GM23248 (cell line): ENCODE measurements around the gene HLCS. TPM values are rescaled to one million over a fixed set of nuclear protein-coding genes. Genes with fewer than 3 reads are reported as not detected.
A peak's percentile ranks its signal among the peaks of the same experiment; 100 is the strongest.

Experiments used
- DNase-seq: peaks from one replicate; pipeline ENCODE4 v3.0.0-alpha.2; 2015
- H2AFZ ChIP-seq: fragments of 200-600 bp; sonication (generic); 2 replicates; pipeline ENCODE4 v1.6.1; 2016; ENCODE audit warnings: antibody characterized with exemption
- H3F3A ChIP-seq: fragments of 200-600 bp; sonication (generic); 2 replicates; pipeline ENCODE4 v1.6.1; 2016; ENCODE audit warnings: mild to moderate bottlenecking, antibody characterized with exemption, mixed run types; ENCODE audit not compliant: insufficient read depth
- H3K27ac ChIP-seq: fragments of 200-600 bp; sonication (generic); 2 replicates; pipeline ENCODE4 v1.5.1; 2016; ENCODE audit warnings: mild to moderate bottlenecking
- H3K27me3 ChIP-seq: fragments of 200-600 bp; sonication (generic); replicated peaks from 2 replicates; pipeline ENCODE4 v1.6.1; 2016; ENCODE audit warnings: mild to moderate bottlenecking; ENCODE audit not compliant: insufficient read depth
- H3K36me3 ChIP-seq: fragments of 200-600 bp; sonication (generic); 2 replicates; pipeline ENCODE4 v1.6.1; 2016; ENCODE audit warnings: low read depth, mild to moderate bottlenecking
- H3K4me1 ChIP-seq: fragments of 200-600 bp; sonication (generic); 2 replicates; pipeline ENCODE4 v1.6.1; 2016; ENCODE audit warnings: mild to moderate bottlenecking; ENCODE audit not compliant: insufficient read depth
- H3K4me2 ChIP-seq: fragments of 200-600 bp; sonication (generic); one replicate; pipeline ENCODE4 v1.6.1; 2016; ENCODE audit warnings: mild to moderate bottlenecking; ENCODE audit not compliant: unreplicated experiment
- H3K4me3 ChIP-seq: fragments of 200-600 bp; sonication (generic); 2 replicates; pipeline ENCODE4 v1.5.1; 2016; ENCODE audit warnings: mild to moderate bottlenecking
- H3K79me2 ChIP-seq: fragments of 200-600 bp; sonication (generic); 2 replicates; pipeline ENCODE4 v1.6.1; 2016; ENCODE audit warnings: mild to moderate bottlenecking; ENCODE audit not compliant: insufficient read depth
- H3K9ac ChIP-seq: fragments of 200-600 bp; sonication (generic); 2 replicates; pipeline ENCODE4 v1.6.1; 2016; ENCODE audit warnings: mild to moderate bottlenecking
- H3K9me2 ChIP-seq: fragments of 200-600 bp; sonication (generic); 2 replicates; pipeline ENCODE4 v1.6.1; 2016; ENCODE audit warnings: mixed run types, mild to moderate bottlenecking, moderate library complexity; ENCODE audit not compliant: insufficient read depth
- H3K9me3 ChIP-seq: fragments of 200-600 bp; sonication (generic); one replicate; pipeline ENCODE4 v1.6.1; 2017; ENCODE audit warnings: low read depth
- H4K20me1 ChIP-seq: fragments of 200-600 bp; sonication (generic); 2 replicates; pipeline ENCODE4 v1.6.0; 2016; ENCODE audit not compliant: insufficient read depth
- EZH2 ChIP-seq: fragments of 200-600 bp; sonication (generic); IDR thresholded peaks from 2 replicates; pipeline ENCODE4 v1.6.1; 2018; ENCODE audit warnings: antibody characterized with exemption, mild to moderate bottlenecking; ENCODE audit not compliant: insufficient read depth, poor library complexity, severe bottlenecking
- EZH2phosphoT487 ChIP-seq: fragments of 200-600 bp; sonication (generic); IDR thresholded peaks from 2 replicates; pipeline ENCODE4 v1.6.1; 2018; ENCODE audit warnings: antibody characterized with exemption, moderate library complexity, mild to moderate bottlenecking, low read depth; ENCODE audit not compliant: insufficient read depth
- WGBS, 2 experiments: methylation state at CpG; one replicate each; pipeline ENCODE4 v1.1.6; 2015 to 2017; ENCODE audit warnings: low lambda C conversion rate in 2 of 2, low coverage in 1 of 2; ENCODE audit errors: missing lambda C conversion rate in 2 of 2; 5-methylcytosine and 5-hydroxymethylcytosine counted together
- in situ Hi-C: fragments of 300-500 bp; cut with MboI; formaldehyde crosslinking; loops from 2 replicates; pipeline ENCODE4 v1.15.0; 2020
- polyA plus RNA-seq: library from polyadenylated mRNA; unstranded; fragments of >200 nt; fragmentation: Nextera tagmentation; extraction: Ambion mirVana; gene quantifications from 2 replicates; pipeline ENCODE4 v1.2.1, GENCODE V29; 2016
- total RNA-seq: library from RNA; depleted of rRNA; stranded (reverse); fragments of >200 nt; shearing (Covaris generic); gene quantifications from 2 replicates; pipeline ENCODE4 v1.2.3, GENCODE V29; 2014

HLCS gene
- total and polyA plus RNA-seq, 2 experiments from 2014 or later, result 21.4 to 42.5 TPM

GRCh38 chr21:36845070-36845469 lies 121.4 kb downstream of the HLCS start:
- Histone ChIP-seq H4K20me1 (no peaks in the 10 kb centered on the region), H3K4me3 (no peak overlapping the region), H3K79me2 (no peaks in the 10 kb centered on the region), H3K27me3 (no peaks in the 10 kb centered on the region), H3K27ac (no peak overlapping the region), H3K9ac (no peak overlapping the region), H3K36me3 (no peaks in the 10 kb centered on the region), H2AFZ (no peak overlapping the region), H3K4me2 (no peak overlapping the region), H3F3A (peaks cover 4% of the 10 kb centered on the region; the same call in 1 of the 2 replicates), H3K4me1 (peaks cover 18% of the 10 kb centered on the region), H3K9me3 (no peaks in the 10 kb centered on the region), H3K9me2 (no peaks in the 10 kb centered on the region)
- no peak for DNase-seq
- WGBS, 2 experiments, result 80 to 83% methylated on average over 10 of the region's 10 CpGs
- TF ChIP-seq EZH2phosphoT487, result no peak
- in situ Hi-C loops, result no loop called here

DNA sequence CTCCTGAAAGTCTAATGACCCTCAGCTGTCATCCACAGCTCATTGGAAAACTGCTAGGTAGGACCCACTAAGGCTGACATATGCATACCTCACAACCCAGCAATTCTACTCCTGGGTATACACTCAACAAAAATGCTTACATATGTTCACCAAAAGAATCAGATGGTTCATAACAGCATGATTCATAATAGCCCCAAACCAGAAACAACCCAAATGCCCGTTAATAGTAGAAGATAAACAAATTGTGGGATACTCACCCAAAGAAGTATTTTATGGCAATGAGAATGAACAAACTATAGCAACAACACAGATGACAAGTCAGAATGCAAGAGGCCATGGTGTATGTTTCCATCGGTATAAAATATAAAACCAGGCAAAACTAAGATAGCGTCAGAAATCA lies 124.6 kb downstream of the HLCS start:
- DNase-seq, result peak; percentile 32
- Histone ChIP-seq H3K9me3 (no peaks in the 10 kb centered on the region), H3K4me1 (peaks cover 4% of the 10 kb centered on the region), H3F3A (peaks cover 2% of the 10 kb centered on the region; the same call in 1 of the 2 replicates), H2AFZ (no peak overlapping the region), H3K27ac (no peak overlapping the region), H3K4me3 (no peak overlapping the region), H3K27me3 (no peaks in the 10 kb centered on the region), H3K9ac (no peak overlapping the region), H3K36me3 (no peaks in the 10 kb centered on the region), H3K79me2 (peaks cover 6% of the 10 kb centered on the region; the same call in 1 of the 2 replicates), H3K4me2 (no peak overlapping the region), H3K9me2 (no peaks in the 10 kb centered on the region), H4K20me1 (no peaks in the 10 kb centered on the region)
- no peak for TF ChIP-seq EZH2phosphoT487
- TF ChIP-seq EZH2, result no peak
- 74 to 77% methylated on average over 3 of the region's 3 CpGs for WGBS, 2 experiments
- in situ Hi-C loops, result no loop called here

DNA sequence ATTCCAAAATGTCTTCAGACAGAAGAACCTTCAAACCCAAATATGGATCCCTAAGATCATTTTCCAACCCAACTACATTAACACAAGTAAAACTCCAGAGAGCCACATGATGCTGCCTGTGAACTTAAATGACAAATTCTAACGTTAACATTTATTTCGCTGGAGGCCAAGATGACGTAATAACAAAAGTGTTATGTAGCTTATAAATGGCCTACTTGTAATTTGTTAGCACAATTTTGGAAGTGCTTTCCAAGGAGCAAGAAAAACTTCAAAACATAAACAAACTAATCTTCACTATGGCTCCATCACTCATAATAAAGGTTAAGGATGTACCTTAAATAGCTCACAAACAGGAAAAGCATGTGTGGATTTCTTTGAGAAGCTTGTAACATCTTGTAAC lies 126.7 kb downstream of the HLCS start:
- Histone ChIP-seq H3K9me2 (no peaks in the 10 kb centered on the region), H3K4me1 (no peaks in the 10 kb centered on the region), H3K27me3 (no peaks in the 10 kb centered on the region), H3K9me3 (no peaks in the 10 kb centered on the region), H3K4me3 (no peak overlapping the region), H3K4me2 (no peak overlapping the region), H2AFZ (no peak overlapping the region), H3K79me2 (peaks cover 6% of the 10 kb centered on the region; the same call in 1 of the 2 replicates), H4K20me1 (no peaks in the 10 kb centered on the region), H3K9ac (no peak overlapping the region), H3K36me3 (no peaks in the 10 kb centered on the region), H3F3A (no peaks in the 10 kb centered on the region), H3K27ac (no peak overlapping the region)
- WGBS, 2 experiments, result 86 to 92% methylated on average over 3 of the region's 3 CpGs
- DNase-seq, result no peak
- in situ Hi-C loops, result no loop called here
- TF ChIP-seq EZH2 (no peak), EZH2phosphoT487 (no peak)

DNA sequence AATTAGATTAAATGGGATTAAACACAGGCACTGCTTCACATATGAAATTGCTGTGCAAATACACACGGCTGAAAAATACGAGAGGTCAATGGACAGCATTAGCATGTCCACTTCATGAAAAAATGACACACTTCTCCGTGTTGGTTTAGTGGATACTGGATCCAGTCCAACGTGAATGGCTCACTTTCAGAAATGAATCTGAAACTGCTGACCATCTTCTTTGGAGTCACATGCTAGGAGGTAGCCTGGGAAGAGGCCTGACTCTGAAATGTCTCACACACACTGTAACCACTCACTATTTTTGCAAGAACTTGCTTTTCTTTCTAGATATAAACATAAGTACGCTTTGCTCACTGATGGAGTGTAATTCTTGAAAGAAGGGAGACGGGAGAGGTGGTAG lies 127.3 kb downstream of the HLCS start:
- H3F3A ChIP-seq, result no peaks in the 10 kb centered on the region
- H4K20me1 ChIP-seq, result no peaks in the 10 kb centered on the region
- TF ChIP-seq EZH2phosphoT487 (no peak), EZH2 (no peak)
- H3K4me1 ChIP-seq, result no peaks in the 10 kb centered on the region
- no peak overlapping the region for H3K4me2 ChIP-seq
- no peak overlapping the region for H2AFZ ChIP-seq
- in situ Hi-C loops, result no loop called here
- no peaks in the 10 kb centered on the region for H3K9me3 ChIP-seq
- peak overlapping the region; percentile 2; the same call in 1 of the 2 replicates for H3K9ac ChIP-seq
- no peaks in the 10 kb centered on the region for H3K27me3 ChIP-seq
- H3K27ac ChIP-seq, result no peak overlapping the region
- H3K9me2 ChIP-seq, result no peaks in the 10 kb centered on the region
- DNase-seq, result peak; percentile 64
- WGBS, 2 experiments, result 65 to 70% methylated on average over 6 of the region's 6 CpGs
- H3K36me3 ChIP-seq, result no peaks in the 10 kb centered on the region
- no peak overlapping the region for H3K4me3 ChIP-seq
- peaks cover 6% of the 10 kb centered on the region; the same call in 1 of the 2 replicates for H3K79me2 ChIP-seq

DNA sequence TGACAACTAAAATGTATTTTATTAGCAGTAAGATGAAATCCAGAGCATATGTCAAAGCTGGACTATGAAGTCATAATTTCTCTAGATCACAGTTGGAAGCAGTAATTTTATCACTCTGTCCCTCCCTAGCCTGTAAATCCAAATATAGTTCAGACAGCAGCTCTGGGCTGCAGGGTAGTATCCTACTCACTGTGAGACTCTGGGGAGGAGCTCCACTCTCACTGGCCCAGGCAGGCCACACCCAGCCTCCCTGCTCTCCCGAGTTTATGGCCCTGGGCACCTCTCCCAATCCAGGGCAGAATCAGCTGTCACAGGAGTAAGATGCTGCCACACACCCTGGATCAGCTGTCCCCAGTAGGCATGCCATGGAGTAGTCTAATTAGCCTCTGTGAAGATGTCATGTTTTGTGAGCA lies 131.1 kb downstream of the HLCS start:
- no peaks in the 10 kb centered on the region for H3K4me1 ChIP-seq
- no peak for TF ChIP-seq EZH2
- TF ChIP-seq EZH2phosphoT487, result no peak
- H3K9me3 ChIP-seq, result no peaks in the 10 kb centered on the region
- no peak overlapping the region for H3K4me3 ChIP-seq
- in situ Hi-C loops, result no loop called here
- H3K9ac ChIP-seq, result no peak overlapping the region
- H3K4me2 ChIP-seq, result no peak overlapping the region
- 0 to 7% methylated on average over 1 of the region's 1 CpG for WGBS, 2 experiments
- peaks cover 6% of the 10 kb centered on the region; the same call in 1 of the 2 replicates for H3K79me2 ChIP-seq
- no peaks in the 10 kb centered on the region for H3K27me3 ChIP-seq
- no peaks in the 10 kb centered on the region for H3K9me2 ChIP-seq
- no peak overlapping the region for H3K27ac ChIP-seq
- DNase-seq, result peak; percentile 37
- H2AFZ ChIP-seq, result no peak overlapping the region
- H3K36me3 ChIP-seq, result no peaks in the 10 kb centered on the region
- H3F3A ChIP-seq, result no peaks in the 10 kb centered on the region
- no peaks in the 10 kb centered on the region for H4K20me1 ChIP-seq
